SH-SY5Y (cell line): ENCODE results near the gene TEX19.

Experiments used
- GATA2 ChIP-seq: IDR thresholded peaks from 2 replicates; pipeline ENCODE4 v1.6.1; 2011; ENCODE audit warnings: mild to moderate bottlenecking, low read depth, low read length
- GATA3 ChIP-seq: IDR thresholded peaks from 2 replicates; pipeline ENCODE4 v1.6.1; 2011; ENCODE audit warnings: low read depth, mild to moderate bottlenecking, low read length, moderate library complexity

TEX19 gene, protein sequence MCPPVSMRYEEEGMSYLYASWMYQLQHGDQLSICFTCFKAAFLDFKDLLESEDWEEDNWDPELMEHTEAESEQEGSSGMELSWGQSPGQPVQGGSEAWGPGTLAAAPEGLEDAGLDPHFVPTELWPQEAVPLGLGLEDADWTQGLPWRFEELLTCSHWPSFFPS

DNA sequence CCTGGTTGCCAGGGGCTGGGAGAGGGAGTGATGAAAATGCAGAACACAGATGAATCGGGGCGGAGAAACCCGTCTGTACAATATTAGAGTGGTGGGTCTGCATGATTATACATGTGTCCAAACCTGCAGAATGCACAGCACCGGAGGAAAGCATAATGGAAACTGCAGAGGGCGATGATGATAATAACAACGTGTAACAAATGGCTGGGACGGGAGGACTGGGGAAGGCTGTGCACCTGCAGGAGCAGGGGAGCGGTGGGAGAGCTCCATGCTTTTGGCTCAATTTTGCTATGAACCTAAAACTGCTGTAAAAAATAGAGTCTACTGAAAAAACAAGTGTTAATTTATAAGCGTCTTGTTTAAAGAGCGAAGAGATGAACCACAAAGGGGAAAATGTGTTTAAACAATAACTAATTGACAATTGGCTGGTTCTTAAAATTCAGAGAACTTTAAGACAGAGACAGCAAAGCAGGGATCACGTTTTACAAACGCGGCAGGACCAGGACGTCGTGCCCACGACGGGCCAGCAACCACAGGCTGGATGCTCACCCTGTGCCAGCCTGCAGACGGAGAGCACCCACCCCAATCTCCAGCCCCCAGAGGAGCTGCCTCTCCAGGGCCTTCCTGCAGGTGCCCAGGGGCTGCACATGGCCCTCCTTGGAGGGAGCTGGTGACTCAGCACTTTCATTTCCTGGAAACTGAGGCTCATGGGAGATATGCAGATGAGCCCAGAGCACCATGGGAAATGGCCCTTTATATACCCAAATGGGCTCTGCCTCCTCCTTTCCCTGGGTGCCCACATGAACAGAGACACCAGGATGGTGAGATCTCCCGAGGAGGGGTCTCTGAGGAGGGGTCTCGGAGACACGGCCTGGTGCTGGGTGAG is at the start of gene TEX19:
TEX19 (plus strand) TSS at position 783 of the 886 bp plus-strand sequence. CDS start 2,904 bp downstream, outside the sequence.
- no peak for TF ChIP-seq GATA2
- no peak for TF ChIP-seq GATA3

DNA sequence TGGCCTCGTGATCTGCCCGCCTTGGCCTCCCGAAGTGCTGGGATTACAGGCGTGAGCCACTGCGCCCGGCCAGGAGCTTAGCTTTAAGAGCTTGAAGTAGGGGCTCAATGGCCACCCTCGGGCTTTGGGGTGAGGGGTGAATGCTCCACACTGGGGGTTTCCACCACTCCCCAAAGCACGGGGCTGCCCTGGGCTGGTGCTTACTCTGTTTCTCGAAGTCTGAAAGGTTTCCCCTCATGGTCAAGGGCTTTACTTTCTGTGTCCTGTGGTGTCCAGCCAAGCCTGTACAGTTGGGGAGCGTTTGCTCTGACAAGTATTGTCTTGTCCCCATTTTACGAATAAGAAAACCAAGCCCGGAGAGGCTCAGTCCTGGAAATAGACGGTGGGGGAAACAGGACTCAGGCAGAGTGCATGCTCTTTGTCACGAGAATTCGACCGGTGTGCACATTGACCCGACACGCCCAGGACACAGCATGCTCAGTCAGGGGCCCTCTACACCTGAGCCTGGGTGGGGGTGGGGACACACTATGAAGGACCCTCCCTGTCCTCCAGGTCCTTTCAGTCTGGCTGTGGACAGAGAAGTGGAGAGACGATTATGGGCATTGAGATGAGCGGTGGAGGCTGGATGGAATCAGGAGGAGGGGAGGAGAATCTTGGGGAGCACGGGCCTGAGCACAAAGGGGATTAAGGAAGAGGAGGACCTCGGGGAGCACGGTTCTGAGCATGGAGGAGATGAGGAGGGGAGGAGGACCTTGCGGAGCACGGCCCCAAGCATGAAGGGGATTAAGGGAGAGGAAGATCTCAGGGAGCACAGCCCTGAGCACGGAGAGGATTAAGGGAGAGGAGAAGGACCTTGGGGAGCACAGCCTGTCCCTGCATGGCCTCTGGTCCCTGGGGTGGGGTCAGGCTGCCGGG is 49.1 kb upstream of the TEX19 start:
- TF ChIP-seq GATA2 (no peak), GATA3 (no peak)

DNA sequence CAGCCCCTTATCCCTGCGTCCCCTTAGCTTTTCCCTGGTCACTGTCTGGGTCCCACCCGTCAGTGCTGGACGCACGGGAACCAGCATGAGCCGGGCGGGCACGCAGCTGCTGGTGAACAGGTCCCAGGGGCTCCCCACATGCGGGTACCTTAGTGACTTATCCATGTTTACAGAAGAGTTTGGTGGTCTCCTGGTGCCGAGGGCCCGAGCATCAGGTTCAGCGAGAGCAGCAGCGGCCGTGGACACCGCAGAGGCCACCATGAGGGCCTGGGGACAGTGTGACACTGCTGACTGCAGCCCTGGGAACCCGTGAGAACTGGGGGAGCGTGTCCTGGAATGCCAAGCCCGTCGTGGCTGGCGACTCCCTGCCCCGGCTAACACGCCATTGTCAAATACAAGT is 48.2 kb upstream of the TEX19 start:
- no peak for TF ChIP-seq GATA3
- TF ChIP-seq GATA2, result no peak

DNA sequence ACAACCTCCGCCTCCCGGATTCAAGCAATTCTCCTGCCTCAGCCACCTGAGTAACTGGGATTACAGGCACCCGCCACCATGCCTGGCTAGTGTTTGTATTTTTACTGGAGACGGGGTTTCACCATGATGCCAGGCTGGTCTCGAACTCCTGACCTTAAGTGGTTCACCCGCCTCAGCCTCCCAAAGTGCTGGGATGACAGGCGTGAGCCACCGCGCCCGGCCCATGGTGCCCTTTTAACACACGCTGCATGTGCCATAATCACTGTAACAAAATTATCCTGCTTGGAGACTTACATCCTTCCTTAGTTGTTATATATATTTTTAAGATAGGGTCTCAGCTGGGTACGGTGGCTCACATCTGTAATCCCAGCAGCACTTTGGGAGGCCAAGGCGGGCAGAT is 47.1 kb upstream of the TEX19 start:
- no peak for TF ChIP-seq GATA3
- no peak for TF ChIP-seq GATA2

DNA sequence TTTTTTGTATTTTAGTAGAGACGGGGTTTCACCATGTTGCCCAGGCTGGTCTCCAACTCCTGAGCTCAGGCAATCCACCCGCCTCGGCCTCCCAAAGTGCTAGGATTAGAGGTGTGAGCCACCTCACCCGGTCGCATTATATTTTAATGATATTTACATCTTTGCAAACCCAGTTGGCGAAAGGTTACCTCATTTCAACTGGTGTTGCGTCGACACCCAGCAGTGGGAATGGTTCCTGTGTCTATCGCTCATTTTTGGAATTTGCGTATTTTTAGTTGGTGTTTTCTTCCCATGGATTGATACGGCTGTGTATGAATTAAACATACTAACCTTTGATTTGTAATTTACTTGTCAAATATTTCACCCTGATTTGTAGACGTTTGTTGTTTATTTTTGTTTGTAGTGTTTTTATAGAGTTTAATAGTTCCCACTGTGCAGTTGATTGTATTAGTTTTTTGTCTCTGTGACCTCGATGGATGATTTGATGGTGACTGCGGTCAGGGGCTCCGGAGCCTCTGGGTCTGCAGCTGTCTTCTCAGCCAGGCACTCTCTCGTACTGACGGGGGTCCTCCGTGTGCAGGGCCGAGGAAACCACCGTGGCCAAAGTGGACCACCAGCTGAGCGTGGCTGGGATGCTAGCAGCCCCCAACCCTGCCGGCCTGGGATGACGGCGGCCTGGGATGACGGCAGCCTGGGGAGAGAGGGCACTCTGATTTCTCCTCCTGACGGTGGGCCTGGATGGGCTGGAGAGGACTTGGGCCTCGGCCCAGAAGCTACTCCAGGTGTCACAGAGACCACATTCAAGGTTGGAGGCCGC is 45.6 kb upstream of the TEX19 start:
- TF ChIP-seq GATA2, result no peak
- TF ChIP-seq GATA3, result no peak

DNA sequence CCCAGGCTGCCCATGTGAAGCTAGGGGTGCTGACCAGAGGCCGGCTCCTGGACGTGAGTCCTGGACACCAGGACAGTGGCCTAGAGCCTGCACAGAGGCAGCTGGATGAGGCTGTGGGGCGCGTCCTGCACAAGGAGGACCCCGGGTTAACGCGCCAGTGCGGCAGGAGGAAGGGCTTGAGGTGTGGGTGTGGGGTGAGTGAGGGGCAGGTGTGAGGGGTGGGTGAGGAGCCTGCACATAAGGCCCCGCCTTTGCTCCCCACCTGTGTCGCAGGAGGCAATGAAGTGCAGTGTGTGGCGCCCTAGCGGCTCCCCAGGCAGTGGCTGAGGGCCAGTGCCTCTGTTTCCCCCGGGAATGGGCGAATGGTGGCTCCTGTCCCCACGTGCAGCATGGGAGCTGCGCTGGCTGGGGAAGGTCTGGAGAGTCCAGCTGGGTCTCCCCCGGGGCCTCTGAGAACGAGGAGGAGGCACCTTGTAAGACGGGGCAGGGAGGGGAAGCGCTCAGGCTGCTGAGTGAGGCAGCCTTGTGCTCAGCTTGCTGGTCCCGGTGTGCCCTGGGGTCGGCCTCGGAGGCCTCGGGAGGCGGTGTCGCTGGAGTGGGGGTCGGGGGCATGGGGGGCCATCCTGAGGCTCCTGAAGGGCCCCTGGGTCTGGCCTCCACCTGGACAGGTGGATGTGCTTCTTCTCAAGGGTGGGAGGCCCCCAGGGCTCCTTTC is 44.9 kb upstream of the TEX19 start:
- TF ChIP-seq GATA2, result no peak
- TF ChIP-seq GATA3, result no peak

DNA sequence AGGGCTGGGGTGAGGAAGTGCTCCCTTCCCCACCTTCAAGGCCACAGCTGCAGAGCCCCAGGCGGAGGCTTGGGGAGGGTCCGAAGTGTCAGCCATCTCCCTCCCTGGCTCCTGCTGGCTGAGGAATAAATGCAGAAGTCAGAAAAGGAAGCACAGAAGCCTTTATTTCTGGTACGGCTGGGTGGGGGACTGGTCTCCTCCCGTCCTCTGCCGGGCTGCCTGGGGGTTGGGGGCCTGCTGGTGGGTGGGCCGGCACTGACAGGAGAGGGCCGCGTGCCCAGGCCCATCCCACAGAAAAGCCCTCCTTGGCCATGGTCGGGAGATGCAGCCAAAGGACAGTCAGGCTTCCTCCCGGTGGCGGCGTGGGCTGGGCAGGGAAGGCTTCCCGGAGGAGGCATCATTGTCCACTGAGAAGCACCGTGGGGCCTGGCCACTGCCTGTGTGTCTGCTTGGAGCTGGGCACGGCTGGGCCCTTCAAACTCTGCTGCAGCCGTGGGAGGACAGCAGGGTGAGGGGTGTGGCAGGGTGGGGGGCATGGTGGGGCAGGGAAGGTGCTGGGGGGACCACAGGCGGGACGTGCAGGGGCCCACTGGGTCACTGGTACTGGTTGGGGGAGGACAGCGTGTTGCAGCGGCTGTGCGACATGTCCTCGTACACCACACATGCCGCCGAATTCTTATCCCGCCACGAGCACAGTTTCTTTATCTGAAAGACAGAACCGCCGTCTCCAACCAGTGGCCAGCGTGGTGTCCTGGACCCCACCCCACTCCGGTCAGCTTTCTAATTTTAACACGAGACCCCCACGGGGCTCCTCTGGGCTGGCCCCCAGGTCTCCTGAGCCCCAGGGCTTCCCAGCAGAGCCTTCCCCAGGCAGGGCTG is 44.1 kb upstream of the TEX19 start:
- no peak for TF ChIP-seq GATA2
- no peak for TF ChIP-seq GATA3

DNA sequence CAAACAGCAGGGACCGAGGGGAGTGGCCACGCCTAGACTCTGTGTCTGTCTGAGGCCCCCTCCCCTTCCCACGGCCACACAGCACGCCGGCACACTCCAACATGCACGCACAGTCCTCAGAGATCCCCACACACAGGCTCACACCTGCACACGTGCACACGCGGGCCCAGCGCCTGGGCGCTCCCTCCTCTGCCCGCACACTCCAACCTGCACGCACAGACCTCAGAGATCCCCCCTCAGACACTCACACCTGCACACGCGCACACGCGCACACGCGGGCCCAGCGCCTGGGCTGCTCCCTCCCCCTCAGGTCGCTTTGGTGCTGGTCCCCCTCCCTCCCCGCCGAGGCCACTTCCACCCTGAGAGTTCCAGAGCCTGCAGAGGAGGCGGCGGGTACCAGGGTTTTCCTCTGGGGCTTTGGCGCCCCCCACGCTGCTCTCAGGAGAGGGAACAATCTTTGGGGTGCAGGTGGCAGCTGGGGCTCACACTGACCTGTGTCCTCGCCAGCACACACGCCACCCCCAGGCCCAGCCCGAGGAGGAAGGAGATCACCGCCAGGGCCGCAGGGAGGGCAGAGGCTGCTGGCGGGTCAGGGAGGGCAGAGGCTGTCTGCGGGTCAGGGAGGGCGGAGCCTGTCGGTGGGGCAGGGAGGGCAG is 43.2 kb upstream of the TEX19 start:
- no peak for TF ChIP-seq GATA3
- no peak for TF ChIP-seq GATA2

DNA sequence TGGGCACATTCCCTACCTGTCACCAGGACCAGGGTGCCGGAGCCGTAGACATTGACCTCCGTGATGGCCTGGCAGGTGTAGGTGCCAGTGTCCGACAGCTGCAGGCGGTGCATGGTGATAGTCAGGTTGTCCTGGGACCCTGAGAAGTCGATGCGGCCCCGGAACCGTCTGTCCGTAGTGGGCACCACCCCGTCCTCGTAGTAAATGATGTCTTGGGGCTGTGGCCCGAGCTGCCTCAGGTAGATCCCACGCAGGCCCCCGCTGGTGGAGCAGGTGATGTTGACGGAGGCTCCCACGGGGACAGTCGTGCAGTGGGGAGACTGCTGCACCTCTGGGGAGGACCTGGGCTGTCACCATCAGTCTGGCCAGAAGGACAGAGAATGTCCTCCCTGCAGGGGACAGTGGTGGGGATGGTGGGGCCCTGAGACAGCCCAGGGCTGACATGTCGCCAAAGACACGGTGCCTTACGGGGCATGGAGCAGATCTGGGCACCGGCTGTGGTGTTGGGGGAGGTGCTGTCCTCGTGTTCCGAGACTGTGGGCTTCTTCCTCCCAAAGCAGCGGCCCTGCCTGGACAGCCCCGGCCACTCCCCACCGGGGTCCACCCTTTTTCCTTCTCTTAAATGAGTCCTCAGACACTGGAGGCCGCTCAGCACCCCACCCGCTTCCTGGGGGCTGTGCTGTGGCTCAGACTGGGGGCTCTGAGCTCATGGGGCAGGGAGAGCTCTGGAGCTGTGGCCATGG is 42.2 kb upstream of the TEX19 start:
- TF ChIP-seq GATA3 (no peak), GATA2 (no peak)

DNA sequence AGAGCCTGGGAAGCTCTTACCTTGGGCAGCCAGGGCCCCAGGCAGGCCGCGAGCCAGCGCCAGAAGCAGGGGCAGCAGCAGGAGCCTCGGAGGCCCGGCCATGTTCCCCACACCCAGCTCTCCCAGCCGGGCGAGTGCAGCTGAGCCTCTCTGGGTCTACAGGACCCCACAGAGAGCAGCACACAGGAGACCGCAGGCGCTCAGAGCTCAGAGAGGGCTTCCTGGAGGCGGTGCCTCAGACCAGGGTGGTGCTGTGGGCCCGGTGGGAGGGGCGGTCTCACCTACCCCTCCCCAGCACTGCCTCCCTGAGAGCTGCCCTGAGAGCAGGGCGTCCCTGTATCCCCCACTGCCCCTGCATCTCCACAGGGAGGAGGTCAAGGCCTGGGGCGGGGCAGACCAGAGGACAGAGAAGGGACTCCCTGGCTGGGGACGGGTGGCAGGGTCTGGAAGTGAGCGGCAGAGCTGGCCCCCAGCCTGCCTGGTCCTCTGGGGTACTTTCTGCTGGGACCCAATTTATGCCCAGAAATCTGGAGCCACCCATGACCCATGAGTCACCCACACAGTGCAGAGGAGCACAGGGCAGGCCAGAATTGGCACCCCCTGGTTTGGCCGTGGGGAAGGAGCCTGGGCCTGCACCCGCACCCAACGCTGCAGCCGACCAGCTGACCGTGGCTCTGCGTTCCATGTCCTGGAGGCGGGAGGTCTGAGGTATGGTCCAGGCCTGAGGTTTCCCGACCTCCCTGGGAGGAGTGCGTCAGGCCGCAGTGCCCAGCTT is 41.5 kb upstream of the TEX19 start, which contains the start of gene CD7:
CD7 (minus strand) TSS at position 215 of the 775 bp plus-strand sequence; CDS start at position 102, 113 bp downstream.
- no peak for TF ChIP-seq GATA2
- no peak for TF ChIP-seq GATA3
